ENCODE results near the gene TGM4.
A peak's percentile ranks its signal among the peaks of the same experiment; 100 is the strongest.

The TGM4 gene

DNA sequence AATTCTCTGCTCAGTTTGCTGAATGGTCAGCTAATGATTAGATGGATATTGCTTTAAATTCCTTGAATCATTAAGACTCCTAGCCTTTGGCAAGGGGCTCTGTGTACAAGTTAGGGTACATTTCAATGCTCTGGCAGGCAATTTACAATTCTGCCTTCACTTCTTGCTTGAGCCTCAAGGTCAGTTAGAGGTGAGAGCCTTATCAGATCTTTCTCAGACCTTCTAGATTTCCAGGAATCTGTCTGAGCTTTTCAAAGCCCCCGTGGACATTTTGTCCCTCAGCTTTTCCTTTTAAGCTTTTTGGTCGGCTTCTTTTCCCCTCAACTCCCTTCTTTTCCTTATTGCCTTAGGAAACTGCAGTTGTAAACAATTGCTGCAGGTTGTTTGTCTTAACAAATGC lies 34.7 kb downstream of the TGM4 start:
- DNase-seq, result no peak
- Mint-ChIP-seq H3K9me3 (no peaks in the 10 kb centered on the region), H3K4me1 (ENCODE audit: low read depth in 2 of 2) (peaks cover 0 to 3% of the 10 kb centered on the region in 2 donors), H3K4me3 (no peak overlapping the region), H3K27ac (no peak overlapping the region), H3K36me3 (ENCODE audit: insufficient read depth) (no peaks in the 10 kb centered on the region), H3K27me3 (peaks cover 25 to 52% of the 10 kb centered on the region in 2 donors)
- ATAC-seq (replicated peaks), result no peak

DNA sequence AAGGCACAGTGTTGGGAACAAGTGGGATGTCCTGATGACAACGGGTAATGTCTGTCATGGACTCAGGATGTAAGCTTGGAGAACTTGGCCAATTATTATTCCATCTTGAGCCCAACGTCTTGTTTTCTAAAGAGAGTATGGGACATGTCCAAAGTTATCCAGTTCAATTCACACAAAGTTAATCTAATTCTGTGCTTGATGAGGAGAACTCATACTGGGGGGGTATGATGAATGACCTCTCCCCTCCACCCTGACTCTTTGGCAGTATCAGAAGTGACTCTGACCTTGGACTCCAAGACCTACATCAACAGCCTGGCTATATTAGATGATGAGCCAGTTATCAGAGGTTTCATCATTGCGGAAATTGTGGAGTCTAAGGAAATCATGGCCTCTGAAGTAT lies 36.3 kb downstream of the TGM4 start:
- H3K4me3 Mint-ChIP-seq, result no peak overlapping the region
- no peak for DNase-seq
- H3K27ac Mint-ChIP-seq, result no peak overlapping the region
- peaks cover 0 to 5% of the 10 kb centered on the region in 2 donors for H3K4me1 Mint-ChIP-seq (ENCODE audit: low read depth in 2 of 2)
- peaks cover 8% of the 10 kb centered on the region for H3K36me3 Mint-ChIP-seq (ENCODE audit: insufficient read depth)
- H3K27me3 Mint-ChIP-seq, result peaks cover 25 to 50% of the 10 kb centered on the region in 2 donors
- no peak for ATAC-seq (replicated peaks)
- H3K9me3 Mint-ChIP-seq, result no peaks in the 10 kb centered on the region

DNA sequence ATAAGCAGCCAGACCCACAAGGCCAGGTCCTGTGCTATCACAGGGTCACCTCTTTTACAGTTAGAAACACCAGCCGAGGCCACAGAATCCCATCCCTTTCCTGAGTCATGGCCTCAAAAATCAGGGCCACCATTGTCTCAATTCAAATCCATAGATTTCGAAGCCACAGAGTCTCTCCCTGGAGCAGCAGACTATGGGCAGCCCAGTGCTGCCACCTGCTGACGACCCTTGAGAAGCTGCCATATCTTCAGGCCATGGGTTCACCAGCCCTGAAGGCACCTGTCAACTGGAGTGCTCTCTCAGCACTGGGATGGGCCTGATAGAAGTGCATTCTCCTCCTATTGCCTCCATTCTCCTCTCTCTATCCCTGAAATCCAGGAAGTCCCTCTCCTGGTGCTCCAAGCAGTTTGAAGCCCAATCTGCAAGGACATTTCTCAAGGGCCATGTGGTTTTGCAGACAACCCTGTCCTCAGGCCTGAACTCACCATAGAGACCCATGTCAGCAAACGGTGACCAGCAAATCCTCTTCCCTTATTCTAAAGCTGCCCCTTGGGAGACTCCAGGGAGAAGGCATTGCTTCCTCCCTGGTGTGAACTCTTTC lies 39.6 kb downstream of the TGM4 start:
- no peaks in the 10 kb centered on the region for H3K9me3 Mint-ChIP-seq
- DNase-seq (peak; percentile 50 to 57 (median 51)), ATAC-seq (replicated peaks) (peak; percentile 66)
- peaks cover 0 to 5% of the 10 kb centered on the region in 2 donors for H3K4me1 Mint-ChIP-seq (ENCODE audit: low read depth in 2 of 2)
- peaks cover 10% of the 10 kb centered on the region for H3K36me3 Mint-ChIP-seq (ENCODE audit: insufficient read depth)
- peaks cover 15 to 26% of the 10 kb centered on the region in 2 donors for H3K27me3 Mint-ChIP-seq
- H3K27ac Mint-ChIP-seq, result no peak overlapping the region
- H3K4me3 Mint-ChIP-seq, result no peak overlapping the region

DNA sequence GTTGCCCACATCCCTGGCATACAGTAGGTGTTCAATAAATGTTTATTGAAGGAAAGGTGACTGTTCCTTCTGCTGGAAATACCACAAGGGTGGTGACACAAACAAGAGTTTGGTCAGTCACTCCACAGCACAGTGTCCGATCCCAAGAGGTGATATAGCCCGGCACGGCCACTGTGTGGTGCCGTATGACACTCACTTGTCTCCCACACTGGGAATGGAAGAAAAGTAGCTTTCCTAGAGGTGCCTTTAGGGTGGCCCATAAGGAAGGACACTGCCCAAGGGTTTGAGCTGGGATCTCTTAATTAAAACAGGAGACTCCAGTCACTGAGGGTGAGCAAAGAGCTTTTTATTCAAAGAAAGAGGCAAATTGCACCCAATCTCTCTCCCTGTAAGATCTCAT lies 40.5 kb downstream of the TGM4 start:
- H3K4me3 Mint-ChIP-seq, result no peak overlapping the region

DNA sequence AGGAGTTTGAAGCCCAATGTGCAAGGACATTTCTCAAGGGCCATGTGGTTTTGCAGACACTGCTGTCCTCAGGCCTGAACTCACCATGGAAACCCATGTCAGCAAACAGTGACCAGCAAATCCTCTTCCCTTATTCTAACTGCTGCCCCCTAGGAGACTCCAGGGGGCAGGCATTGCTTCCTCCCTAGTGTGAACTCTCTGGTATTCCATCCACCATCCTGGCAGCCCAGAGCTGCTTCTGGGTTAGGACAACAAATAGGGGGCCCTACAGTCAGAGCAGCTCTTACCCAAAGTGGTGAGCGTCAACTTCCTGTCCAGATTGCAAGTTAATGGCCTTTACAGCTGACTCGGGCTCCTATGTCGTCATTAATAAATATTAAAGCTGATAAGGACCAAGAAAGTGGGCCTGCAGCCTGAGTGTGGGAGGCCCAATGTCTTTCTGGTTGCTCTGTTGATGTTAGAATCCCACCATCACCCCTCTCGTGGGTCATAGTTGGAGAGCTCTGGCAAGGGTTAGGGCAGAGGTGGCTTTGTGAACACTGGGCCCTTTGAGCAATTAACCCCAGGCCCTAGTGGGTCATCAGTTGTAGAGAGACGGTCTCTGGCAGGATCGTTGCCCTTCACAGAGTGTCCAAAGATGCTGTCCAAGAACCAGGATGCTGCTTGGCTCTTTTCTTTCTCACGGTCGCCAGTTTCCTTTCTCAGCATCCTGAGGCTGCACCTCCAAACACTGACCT lies 41.5 kb downstream of the TGM4 start:
- no peak for ATAC-seq (replicated peaks)
- no peak for DNase-seq

More for the DNA sequence above, 40.5 kb downstream of the TGM4 start:
- H3K9me3 Mint-ChIP-seq, result no peaks in the 10 kb centered on the region
- H3K4me1 Mint-ChIP-seq (ENCODE audit: low read depth in 2 of 2), result peaks cover 0 to 5% of the 10 kb centered on the region in 2 donors
- H3K27me3 Mint-ChIP-seq, result peaks cover 5 to 16% of the 10 kb centered on the region in 2 donors
- no peak for DNase-seq
- ATAC-seq (replicated peaks), result no peak
- no peak overlapping the region for H3K27ac Mint-ChIP-seq
- peaks cover 10% of the 10 kb centered on the region for H3K36me3 Mint-ChIP-seq (ENCODE audit: insufficient read depth)

DNA sequence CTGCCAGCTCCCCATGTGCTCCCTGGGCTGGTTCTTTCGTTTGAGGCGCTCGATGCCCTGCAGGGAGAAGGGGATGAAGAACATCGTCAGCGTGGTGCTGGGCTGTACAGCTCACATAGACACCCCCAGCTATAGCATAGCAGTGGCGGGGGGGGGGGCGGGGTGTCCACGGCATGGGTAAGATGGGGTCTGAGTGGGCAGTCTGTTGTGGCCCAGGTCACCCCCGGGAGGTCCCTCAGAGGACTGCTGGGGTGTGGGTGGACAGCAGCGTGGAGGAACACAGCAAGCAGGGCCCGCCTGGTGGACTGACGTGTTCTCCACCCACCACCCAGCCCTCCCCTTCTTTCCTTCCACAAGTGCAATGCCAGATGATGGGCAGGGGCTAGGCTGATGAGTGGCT lies 43.7 kb downstream of the TGM4 start:
- Mint-ChIP-seq H3K36me3 (ENCODE audit: insufficient read depth) (peaks cover 19% of the 10 kb centered on the region), H3K4me3 (no peak overlapping the region), H3K27me3 (no peaks in the 10 kb centered on the region), H3K9me3 (no peaks in the 10 kb centered on the region), H3K27ac (no peak overlapping the region), H3K4me1 (ENCODE audit: low read depth in 2 of 2) (peaks cover 0 to 5% of the 10 kb centered on the region in 2 donors)
- DNase-seq, result no peak
- ATAC-seq (replicated peaks), result no peak

More for the DNA sequence above, 41.5 kb downstream of the TGM4 start:
- H3K4me1 Mint-ChIP-seq (ENCODE audit: low read depth in 2 of 2), result peaks cover 0 to 5% of the 10 kb centered on the region in 2 donors
- H3K9me3 Mint-ChIP-seq, result no peaks in the 10 kb centered on the region
- no peak overlapping the region for H3K4me3 Mint-ChIP-seq
- no peak overlapping the region for H3K27ac Mint-ChIP-seq
- H3K27me3 Mint-ChIP-seq, result peaks cover 0 to 7% of the 10 kb centered on the region in 2 donors
- H3K36me3 Mint-ChIP-seq (ENCODE audit: insufficient read depth), result peaks cover 10% of the 10 kb centered on the region

DNA sequence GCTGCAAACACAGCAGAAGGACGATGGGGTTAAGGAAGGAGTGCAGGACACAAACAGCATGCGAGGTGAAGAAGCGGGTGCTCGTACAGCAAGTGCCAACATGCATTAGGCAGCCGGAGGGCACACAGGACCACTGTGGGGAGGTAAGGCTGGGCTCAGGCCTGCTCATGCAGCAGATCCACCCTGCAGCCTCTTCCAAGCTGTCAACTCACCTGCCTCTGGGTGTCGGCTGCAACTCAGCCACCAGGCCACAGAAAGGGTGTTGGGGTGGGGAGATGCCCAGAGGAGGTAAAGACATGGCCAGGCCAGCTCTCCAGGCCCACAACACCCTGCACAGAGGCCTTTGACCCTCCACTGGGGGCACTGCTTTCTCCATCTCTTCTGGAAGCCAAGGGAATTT lies 44.2 kb downstream of the TGM4 start:
- no peak for DNase-seq
- ATAC-seq (replicated peaks), result no peak
- Mint-ChIP-seq H3K4me3 (no peak overlapping the region), H3K36me3 (ENCODE audit: insufficient read depth) (peaks cover 19% of the 10 kb centered on the region), H3K27me3 (no peaks in the 10 kb centered on the region), H3K4me1 (ENCODE audit: low read depth in 2 of 2) (peaks cover 0 to 5% of the 10 kb centered on the region in 2 donors), H3K9me3 (no peaks in the 10 kb centered on the region), H3K27ac (no peak overlapping the region)

DNA sequence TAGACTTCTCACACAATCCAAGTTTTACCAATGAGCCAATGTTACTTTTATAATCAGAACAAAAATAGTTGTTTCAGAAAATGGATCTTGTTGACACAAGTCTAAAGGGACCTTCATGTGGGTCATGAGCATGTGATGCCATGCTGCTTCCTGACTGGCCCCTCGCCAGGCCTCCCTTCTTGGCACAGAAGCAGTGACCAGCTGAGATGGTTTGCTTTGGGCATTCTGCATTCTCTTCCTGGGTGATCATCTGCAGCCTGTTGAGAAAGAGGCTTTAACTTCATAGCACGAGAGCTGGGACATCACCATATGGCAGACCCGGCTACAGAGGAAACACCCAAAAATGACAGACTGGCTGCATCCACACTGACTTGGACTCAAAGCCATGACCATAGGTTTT lies 45.7 kb downstream of the TGM4 start:
- no peak for ATAC-seq (replicated peaks)
- no peaks in the 10 kb centered on the region for H3K9me3 Mint-ChIP-seq
- no peak overlapping the region for H3K27ac Mint-ChIP-seq
- DNase-seq, result no peak
- H3K27me3 Mint-ChIP-seq, result no peaks in the 10 kb centered on the region
- H3K4me1 Mint-ChIP-seq (ENCODE audit: low read depth in 2 of 2), result no peaks in the 10 kb centered on the region
- H3K36me3 Mint-ChIP-seq (ENCODE audit: insufficient read depth), result peaks cover 11% of the 10 kb centered on the region
- H3K4me3 Mint-ChIP-seq, result no peak overlapping the region

DNA sequence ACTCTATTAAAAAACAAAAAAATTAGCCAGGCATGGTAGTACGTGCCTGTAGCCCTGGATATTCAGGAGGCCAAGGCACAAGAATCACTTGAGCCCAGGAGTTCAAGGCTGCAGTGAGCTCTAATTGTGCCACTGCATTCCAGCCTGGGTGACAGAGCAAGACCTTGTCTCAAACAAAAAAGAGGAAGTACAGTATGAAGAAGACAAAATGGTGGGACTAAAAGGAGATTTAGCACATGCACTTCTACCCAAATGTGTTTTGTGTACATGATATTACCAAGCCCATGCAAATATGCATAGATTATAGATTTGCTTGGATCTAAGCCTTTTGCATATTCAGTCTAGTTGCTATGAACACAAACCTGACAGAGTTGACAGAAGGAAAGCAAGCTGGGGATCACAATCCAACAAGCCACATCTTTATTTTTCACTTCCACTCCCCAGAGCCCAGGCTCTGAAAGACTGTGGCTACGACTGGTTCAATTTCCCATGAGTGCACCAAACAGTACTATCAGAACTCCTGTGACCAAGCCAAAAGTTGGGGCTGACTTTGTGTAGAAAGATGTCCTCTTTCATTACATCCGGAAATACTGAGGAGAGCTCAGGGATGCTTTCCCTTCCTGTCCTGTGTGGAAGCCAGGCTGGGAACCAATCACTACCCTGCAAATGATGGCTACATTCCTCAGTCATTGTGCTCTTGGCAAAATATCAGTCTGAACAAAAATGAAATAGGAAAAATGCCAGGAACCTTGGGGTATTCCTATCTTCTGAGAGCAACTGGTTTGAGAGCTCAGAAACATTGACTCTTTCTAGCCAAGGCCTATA lies 49.4 kb downstream of the TGM4 start:
- no peaks in the 10 kb centered on the region for H3K9me3 Mint-ChIP-seq
- peaks cover 23% of the 10 kb centered on the region for H3K36me3 Mint-ChIP-seq (ENCODE audit: insufficient read depth)
- no peak overlapping the region for H3K27ac Mint-ChIP-seq
- ATAC-seq (replicated peaks) (no peak), DNase-seq (no peak)
- no peaks in the 10 kb centered on the region for H3K4me1 Mint-ChIP-seq (ENCODE audit: low read depth in 2 of 2)
- H3K27me3 Mint-ChIP-seq, result no peaks in the 10 kb centered on the region
- no peak overlapping the region for H3K4me3 Mint-ChIP-seq

DNA sequence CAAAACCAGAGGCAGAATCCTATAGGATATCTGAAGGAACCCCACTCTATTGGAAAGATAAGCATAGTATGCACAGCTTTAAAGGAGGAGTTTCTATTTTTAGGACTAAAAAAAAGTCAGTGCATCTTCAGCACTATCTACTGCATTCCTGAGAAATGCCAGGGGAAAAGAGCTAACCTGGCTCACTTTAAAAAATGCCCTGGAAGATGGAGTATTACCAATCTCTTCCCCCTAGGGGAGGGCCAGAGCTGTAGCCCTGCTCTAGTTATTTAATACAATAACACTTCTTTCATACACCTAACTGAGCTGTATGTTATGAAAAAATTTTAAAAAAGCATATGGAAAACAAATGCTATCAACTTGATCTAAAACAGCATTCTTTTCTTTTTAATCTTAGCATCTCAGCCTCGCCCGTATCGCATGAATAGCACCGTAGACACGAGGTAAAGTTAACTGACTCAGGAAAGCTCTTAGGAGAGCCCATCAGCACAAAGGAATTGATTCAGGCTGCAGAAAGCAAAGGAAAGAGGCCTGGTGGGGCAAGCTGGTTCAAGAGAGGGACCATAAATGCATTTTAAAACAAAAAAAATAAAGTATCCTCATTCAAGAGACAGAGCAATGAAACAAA lies 50.2 kb downstream of the TGM4 start:
- H3K4me3 Mint-ChIP-seq, result no peak overlapping the region
- H3K9me3 Mint-ChIP-seq, result no peaks in the 10 kb centered on the region
- H3K4me1 Mint-ChIP-seq (ENCODE audit: low read depth in 2 of 2), result no peaks in the 10 kb centered on the region
- peaks cover 26% of the 10 kb centered on the region for H3K36me3 Mint-ChIP-seq (ENCODE audit: insufficient read depth)
- no peak for ATAC-seq (replicated peaks)
- DNase-seq, result no peak
- H3K27ac Mint-ChIP-seq, result no peak overlapping the region
- H3K27me3 Mint-ChIP-seq, result no peaks in the 10 kb centered on the region

DNA sequence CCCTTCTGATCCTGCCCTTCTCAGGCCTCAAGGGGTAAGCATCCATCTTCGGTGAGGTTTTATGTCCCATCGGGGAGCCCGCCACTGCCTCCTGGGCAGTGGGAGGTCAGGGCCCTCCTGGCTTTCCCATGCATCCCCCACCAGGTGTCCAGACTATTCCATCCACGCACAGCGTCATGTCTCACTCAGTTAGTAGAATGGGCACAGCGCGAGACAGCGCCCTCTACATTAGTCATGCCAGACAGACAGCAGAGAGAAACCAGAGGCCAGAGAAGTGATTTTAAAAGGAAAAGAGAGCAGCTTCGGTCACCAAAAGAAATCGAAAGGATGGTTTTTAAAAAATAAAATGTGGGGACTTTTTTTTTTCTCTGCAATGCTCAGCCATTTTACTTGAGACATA lies 51.8 kb downstream of the TGM4 start:
- Mint-ChIP-seq H3K27me3 (no peaks in the 10 kb centered on the region), H3K36me3 (ENCODE audit: insufficient read depth) (peaks cover 29% of the 10 kb centered on the region), H3K27ac (peak overlapping the region in 1 of 2 donors; percentile 72), H3K4me1 (ENCODE audit: low read depth in 2 of 2) (no peaks in the 10 kb centered on the region), H3K4me3 (no peak overlapping the region), H3K9me3 (no peaks in the 10 kb centered on the region)
- ATAC-seq (replicated peaks), result no peak
- DNase-seq, result no peak

DNA sequence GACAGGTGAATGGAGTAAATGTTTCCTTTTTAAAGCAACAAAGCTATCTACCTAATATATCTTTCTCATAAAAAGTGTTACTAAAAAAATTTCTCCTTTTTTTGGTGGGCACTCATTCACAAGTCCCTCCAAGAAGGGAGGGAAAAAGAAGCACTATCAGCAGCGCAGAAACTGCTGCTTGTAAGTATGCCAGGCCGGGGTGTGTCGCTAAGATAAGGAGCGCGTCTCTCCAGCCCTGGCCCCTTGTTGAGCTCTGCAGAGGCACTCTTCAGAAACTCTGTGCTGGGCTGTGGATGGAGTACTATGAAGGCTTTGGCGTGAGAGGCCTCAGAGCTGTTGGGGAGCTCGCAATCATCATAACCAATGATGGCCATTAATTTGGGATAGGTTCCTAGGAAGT lies 52.5 kb downstream of the TGM4 start:
- peak overlapping the region in 1 of 2 donors; percentile 56 for H3K27ac Mint-ChIP-seq
- H3K9me3 Mint-ChIP-seq, result no peaks in the 10 kb centered on the region
- peaks cover 33% of the 10 kb centered on the region for H3K36me3 Mint-ChIP-seq (ENCODE audit: insufficient read depth)
- no peaks in the 10 kb centered on the region for H3K4me1 Mint-ChIP-seq (ENCODE audit: low read depth in 2 of 2)
- H3K4me3 Mint-ChIP-seq, result no peak overlapping the region
- DNase-seq (no peak), ATAC-seq (replicated peaks) (no peak)
- no peaks in the 10 kb centered on the region for H3K27me3 Mint-ChIP-seq

DNA sequence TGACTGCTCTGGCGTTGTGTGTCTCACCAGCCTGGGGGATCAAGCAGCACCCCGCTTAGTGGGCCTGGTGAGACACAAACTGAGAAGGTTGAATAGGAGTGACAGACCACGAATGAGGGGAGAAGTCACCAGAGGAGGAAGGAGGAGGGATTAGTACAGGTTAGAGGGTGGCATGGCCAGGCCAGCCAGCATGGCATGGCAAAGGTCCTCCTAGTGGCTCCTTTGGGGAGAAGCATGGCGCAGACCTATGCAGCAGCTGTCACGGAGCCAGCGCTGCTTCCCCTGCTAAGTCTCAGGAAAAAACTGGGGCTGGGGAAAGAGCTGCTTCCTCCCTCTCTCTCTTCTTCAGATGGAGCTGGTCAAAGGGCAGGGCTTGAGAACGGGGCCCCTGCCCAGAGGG lies 53.0 kb downstream of the TGM4 start:
- Mint-ChIP-seq H3K36me3 (ENCODE audit: insufficient read depth) (peaks cover 35% of the 10 kb centered on the region), H3K27ac (peak overlapping the region in 1 of 2 donors; percentile 56), H3K9me3 (no peaks in the 10 kb centered on the region), H3K4me1 (ENCODE audit: low read depth in 2 of 2) (no peaks in the 10 kb centered on the region), H3K4me3 (no peak overlapping the region), H3K27me3 (no peaks in the 10 kb centered on the region)
- DNase-seq, result no peak
- no peak for ATAC-seq (replicated peaks)

Data from effector memory CD8-positive, alpha-beta T cell (primary cell).